ENCODE measurements around the gene SH3D19.

The SH3D19 gene

GRCh38 chr4:151074416-151074916 lies 250.9 kb downstream of the SH3D19 start:
- no peak for DNase-seq

Data from NCI-H2081 (cell line).